Gastroesophageal sphincter (tissue), 4 donors: ENCODE data around the gene MYBBP1A. TPM values are rescaled to one million over a fixed set of nuclear protein-coding genes. Genes with fewer than 3 reads are reported as not detected.
A peak's percentile ranks its signal among the peaks of the same experiment; 100 is the strongest.

ENCODE experiments used
- ATAC-seq: fragments of 150-250 bp; one replicate; pipeline ENCODE4 v1.9.1; 2016; ENCODE audit warnings: mild to moderate bottlenecking, moderate library complexity
- H3K27ac ChIP-seq, 4 donors: fragments of 200-600 bp; sonication (generic) in 3 of 4; 1 replicate in 3 of 4; 2 replicates in 1 of 4; pipeline ENCODE4 v1.5.1; 2016 to 2019
- H3K27me3 ChIP-seq: fragments of 200-600 bp; sonication (generic); one replicate; pipeline ENCODE4 v1.5.1; 2019
- H3K36me3 ChIP-seq, 2 donors: fragments of 200-600 bp; sonication (generic); one replicate each; pipeline ENCODE4 v1.5.1; 2019; ENCODE audit warnings: control low read depth in 1 of 2
- H3K4me1 ChIP-seq, 3 donors: fragments of 200-600 bp; sonication (generic); 1 replicate in 2 of 3; 2 replicates in 1 of 3; pipeline ENCODE4 v1.5.1; 2016 to 2019; ENCODE audit warnings: control low read depth in 2 of 3
- H3K4me3 ChIP-seq, 2 donors: fragments of 200-600 bp; sonication (generic); one replicate each; pipeline ENCODE4 v1.5.1; 2019; ENCODE audit warnings: mild to moderate bottlenecking in 1 of 2, moderate library complexity in 1 of 2
- H3K9me3 ChIP-seq, 3 donors: fragments of 200-600 bp; sonication (generic); one replicate each; pipeline ENCODE4 v1.5.1; 2017 to 2019; ENCODE audit warnings: control low read depth in 2 of 3
- EP300 ChIP-seq: sonication (generic); formaldehyde crosslinking; IDR thresholded peaks from one replicate; pipeline ENCODE4 v1.6.1; 2017; ENCODE audit warnings: antibody characterized with exemption, mild to moderate bottlenecking
- POLR2A ChIP-seq, 2 donors: fragments of 450-650 bp; IDR thresholded peaks; one replicate each; pipeline ENCODE4 v1.6.1; 2017; ENCODE audit warnings: antibody characterized with exemption in 2 of 2, mild to moderate bottlenecking in 2 of 2, moderate library complexity in 1 of 2
- POLR2AphosphoS5 ChIP-seq: sonication (generic); formaldehyde crosslinking; IDR thresholded peaks from one replicate; pipeline ENCODE4 v1.6.1; 2017; ENCODE audit warnings: antibody characterized with exemption
- WGBS, 2 donors: methylation state at CpG; one replicate each; pipeline ENCODE4 v1.1.5; 2018; ENCODE audit warnings: low coverage in 1 of 2; 5-methylcytosine and 5-hydroxymethylcytosine counted together
- total RNA-seq, 4 donors: library from RNA; depleted of rRNA; stranded (reverse); fragments of >200 nt; gene quantifications; one replicate each; pipeline ENCODE4 v1.1.0, GENCODE V29; 2016
- TF ChIP-seq, protein P1 (sequence below), 4 experiments: fragments of 200-600 bp in 2 of 4; fragments of 450-650 bp in 2 of 4; sonication (generic) in 1 of 4; IDR thresholded peaks; one replicate each; pipeline ENCODE4 v1.5.1; 2017 to 2019; ENCODE audit warnings: antibody characterized with exemption in 4 of 4, mild to moderate bottlenecking in 2 of 4, moderate library complexity in 2 of 4

Gene MYBBP1A
- total RNA-seq, 4 donors from 2014 or later = 19.1 to 46.4 (median 40.9) TPM

DNA sequence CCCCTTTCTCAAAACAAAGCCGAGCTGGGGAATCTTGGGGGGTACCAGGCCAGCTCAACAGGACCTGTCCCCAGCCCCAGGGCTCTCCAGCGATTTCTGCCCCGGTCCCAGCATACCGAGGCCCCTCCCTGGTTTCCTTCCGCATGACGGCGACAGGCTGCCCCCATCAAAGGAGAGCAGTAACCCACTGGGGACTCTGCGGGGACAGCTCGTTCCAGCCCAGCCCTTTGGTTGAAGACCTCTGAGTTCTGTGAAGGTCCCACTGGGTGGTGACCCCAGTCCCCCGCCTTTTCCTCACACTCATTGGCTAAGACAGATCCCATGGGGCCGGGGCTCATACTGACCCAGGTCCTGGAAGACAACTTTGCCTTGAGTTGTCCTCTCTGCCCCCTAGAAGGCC lies 33.2 kb upstream of the MYBBP1A start:
- Histone ChIP-seq H3K4me1 (peaks cover 0 to 41% (median 5%) of the 10 kb centered on the region in 3 donors), H3K27ac (peak overlapping the region in 3 of 4 donors; percentile 58 to 64 (median 60)), H3K4me3 (peak overlapping the region in 1 of 2 donors; percentile 10), H3K27me3 (peaks cover 27% of the 10 kb centered on the region), H3K9me3 (no peaks in the 10 kb centered on the region), H3K36me3 (no peaks in the 10 kb centered on the region)
- TF ChIP-seq, protein P1, sequence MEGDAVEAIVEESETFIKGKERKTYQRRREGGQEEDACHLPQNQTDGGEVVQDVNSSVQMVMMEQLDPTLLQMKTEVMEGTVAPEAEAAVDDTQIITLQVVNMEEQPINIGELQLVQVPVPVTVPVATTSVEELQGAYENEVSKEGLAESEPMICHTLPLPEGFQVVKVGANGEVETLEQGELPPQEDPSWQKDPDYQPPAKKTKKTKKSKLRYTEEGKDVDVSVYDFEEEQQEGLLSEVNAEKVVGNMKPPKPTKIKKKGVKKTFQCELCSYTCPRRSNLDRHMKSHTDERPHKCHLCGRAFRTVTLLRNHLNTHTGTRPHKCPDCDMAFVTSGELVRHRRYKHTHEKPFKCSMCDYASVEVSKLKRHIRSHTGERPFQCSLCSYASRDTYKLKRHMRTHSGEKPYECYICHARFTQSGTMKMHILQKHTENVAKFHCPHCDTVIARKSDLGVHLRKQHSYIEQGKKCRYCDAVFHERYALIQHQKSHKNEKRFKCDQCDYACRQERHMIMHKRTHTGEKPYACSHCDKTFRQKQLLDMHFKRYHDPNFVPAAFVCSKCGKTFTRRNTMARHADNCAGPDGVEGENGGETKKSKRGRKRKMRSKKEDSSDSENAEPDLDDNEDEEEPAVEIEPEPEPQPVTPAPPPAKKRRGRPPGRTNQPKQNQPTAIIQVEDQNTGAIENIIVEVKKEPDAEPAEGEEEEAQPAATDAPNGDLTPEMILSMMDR (IDR thresholded peaks at IDR 0.05) = no peak
- TF ChIP-seq POLR2AphosphoS5 (no peak), EP300 (no peak)
- no peak for ATAC-seq
- 81% methylated on average over 3 of the region's 11 CpGs; no CpG with 5 or more reads in 1 of the 2 donors for WGBS, 2 donors

- peak overlapping the region in 1 of 2 donors; percentile 10 for H3K4me3 ChIP-seq
- 57% methylated on average over 8 of the region's 9 CpGs; no CpG with 5 or more reads in 1 of the 2 donors for WGBS, 2 donors
- H3K9me3 ChIP-seq = no peaks in the 10 kb centered on the region
- peaks cover 0 to 46% (median 5%) of the 10 kb centered on the region in 3 donors for H3K4me1 ChIP-seq
- no peak for ATAC-seq
- H3K27ac ChIP-seq = peak overlapping the region in 3 of 4 donors; percentile 58 to 64 (median 60)
- H3K27me3 ChIP-seq = peaks cover 33% of the 10 kb centered on the region
- H3K36me3 ChIP-seq = no peaks in the 10 kb centered on the region
- no peak for TF ChIP-seq POLR2AphosphoS5
- TF ChIP-seq, protein P1 (IDR thresholded peaks at IDR 0.05) = no peak
- TF ChIP-seq EP300 = no peak
- no peak for TF ChIP-seq POLR2A (IDR thresholded peaks at IDR 0.05)
These were observed 32.6 kb upstream of the MYBBP1A start for GRCh38 chr17:4587803-4588202.

DNA sequence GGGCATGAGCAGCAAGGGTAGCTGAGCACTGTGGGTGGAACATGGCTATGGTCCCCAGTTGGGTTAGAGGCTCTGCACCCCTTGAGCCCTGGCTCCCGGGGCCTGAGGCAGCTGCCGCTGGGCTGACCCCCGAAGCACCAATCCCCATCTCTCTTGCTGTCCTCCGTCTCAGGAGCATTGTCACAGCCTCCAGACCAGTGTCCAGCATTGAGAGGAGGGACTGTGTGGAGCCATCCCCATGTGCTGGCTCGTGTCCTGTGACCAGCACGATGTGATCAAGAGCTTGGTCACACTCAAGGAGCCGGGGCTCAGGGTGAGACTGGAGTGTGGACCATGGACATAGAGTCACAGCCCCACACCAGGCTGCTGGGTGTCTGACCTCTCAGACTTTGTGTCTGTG lies 32.0 kb upstream of the MYBBP1A start:
- ATAC-seq = no peak
- Histone ChIP-seq H3K36me3 (no peaks in the 10 kb centered on the region), H3K4me3 (no peak overlapping the region), H3K9me3 (no peaks in the 10 kb centered on the region), H3K27me3 (peaks cover 39% of the 10 kb centered on the region), H3K4me1 (peaks cover 0 to 46% (median 5%) of the 10 kb centered on the region in 3 donors), H3K27ac (peak overlapping the region in 3 of 4 donors; percentile 58 to 64 (median 60))
- no peak for TF ChIP-seq EP300
- no peak for TF ChIP-seq POLR2A (IDR thresholded peaks at IDR 0.05)
- TF ChIP-seq, protein P1 (IDR thresholded peaks at IDR 0.05) = no peak
- TF ChIP-seq POLR2AphosphoS5 = no peak
- WGBS, 2 donors = no CpG with 5 or more reads among the region's 7 CpGs

DNA sequence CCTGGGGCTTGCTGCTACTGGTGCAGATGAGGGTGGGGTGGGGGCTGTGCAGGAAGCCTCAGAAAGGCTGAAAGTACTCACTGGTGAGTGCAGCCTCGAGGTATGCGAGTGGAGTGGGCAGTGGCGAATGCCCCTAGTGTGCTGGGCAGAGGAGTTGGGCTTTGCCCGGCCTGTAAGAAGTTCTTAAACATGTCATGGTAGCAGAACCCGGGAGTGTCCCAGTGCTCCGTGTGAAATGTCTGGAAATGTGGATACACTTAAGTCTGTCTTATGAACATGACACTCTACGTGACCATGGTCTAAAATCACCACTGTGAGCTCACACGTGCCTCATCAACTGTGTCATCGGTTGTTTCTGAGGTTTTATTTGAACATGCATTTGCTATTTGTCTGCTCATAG lies 30.9 kb upstream of the MYBBP1A start:
- H3K36me3 ChIP-seq = no peaks in the 10 kb centered on the region
- 78 to 85% methylated on average over 5 to 6 of the region's 9 CpGs for WGBS, 2 donors
- H3K4me3 ChIP-seq = peak overlapping the region in 1 of 2 donors; percentile 65
- ATAC-seq = no peak
- TF ChIP-seq, protein P1 (IDR thresholded peaks at IDR 0.05) = no peak
- TF ChIP-seq POLR2AphosphoS5 (no peak), POLR2A (IDR thresholded peaks at IDR 0.05) (no peak), EP300 (no peak)
- peaks cover 50% of the 10 kb centered on the region for H3K27me3 ChIP-seq
- peak overlapping the region in 3 of 4 donors; percentile 66 to 86 (median 76) for H3K27ac ChIP-seq
- no peaks in the 10 kb centered on the region for H3K9me3 ChIP-seq
- H3K4me1 ChIP-seq = peaks cover 0 to 36% (median 5%) of the 10 kb centered on the region in 3 donors

- no peak for ATAC-seq
- 100% methylated on average over 2 of the region's 7 CpGs; no CpG with 5 or more reads in 1 of the 2 donors for WGBS, 2 donors
These were observed 30.4 kb upstream of the MYBBP1A start for GRCh38 chr17:4585638-4585994.

More at GRCh38 chr17:4585638-4585994, 30.4 kb upstream of the MYBBP1A start:
- H3K4me3 ChIP-seq = peak overlapping the region in 1 of 2 donors; percentile 65
- peak overlapping the region in 3 of 4 donors; percentile 66 to 86 (median 76) for H3K27ac ChIP-seq
- H3K4me1 ChIP-seq = peaks cover 0 to 32% (median 5%) of the 10 kb centered on the region in 3 donors
- H3K36me3 ChIP-seq = no peaks in the 10 kb centered on the region
- H3K9me3 ChIP-seq = no peaks in the 10 kb centered on the region
- peaks cover 54% of the 10 kb centered on the region for H3K27me3 ChIP-seq
- TF ChIP-seq EP300 (no peak), POLR2A (IDR thresholded peaks at IDR 0.05) (no peak), POLR2AphosphoS5 (no peak)
- TF ChIP-seq, protein P1 (IDR thresholded peaks at IDR 0.05) = no peak
